GM21447 (cell line): ENCODE results near the gene ST6GALNAC4.
"Not testable (repeated sequence)": the region's sequence is repeated elsewhere in the genome, so short reads cannot be mapped to it uniquely, and the experiment has no call there.

ENCODE experiments used
- ATAC-seq: cut with Tn5 transposase; IDR thresholded peaks from one replicate; pipeline ENCODE4 v1.9.1; 2021; ENCODE audit not compliant: unreplicated experiment

The ST6GALNAC4 gene

DNA sequence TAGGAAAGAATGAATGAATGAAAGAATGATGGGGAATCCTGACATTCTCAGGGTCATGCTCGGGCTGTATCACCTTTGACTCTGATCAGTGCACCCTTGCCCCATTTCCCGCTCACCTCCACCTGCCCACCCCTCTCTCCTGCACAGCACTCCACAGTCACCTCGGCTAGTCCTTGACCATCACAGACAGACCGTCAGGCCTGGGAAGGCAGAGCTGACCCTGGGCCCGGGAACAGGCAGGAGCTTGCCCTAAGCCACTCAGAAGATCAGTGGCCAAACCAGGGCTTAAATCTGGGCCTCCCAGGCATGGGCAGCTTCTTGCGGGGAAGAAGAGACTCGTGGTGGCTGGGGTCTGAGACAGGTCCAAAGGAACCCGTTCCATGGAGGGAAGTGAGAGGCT lies 21.0 kb downstream of the ST6GALNAC4 start:
- no peak for ATAC-seq

DNA sequence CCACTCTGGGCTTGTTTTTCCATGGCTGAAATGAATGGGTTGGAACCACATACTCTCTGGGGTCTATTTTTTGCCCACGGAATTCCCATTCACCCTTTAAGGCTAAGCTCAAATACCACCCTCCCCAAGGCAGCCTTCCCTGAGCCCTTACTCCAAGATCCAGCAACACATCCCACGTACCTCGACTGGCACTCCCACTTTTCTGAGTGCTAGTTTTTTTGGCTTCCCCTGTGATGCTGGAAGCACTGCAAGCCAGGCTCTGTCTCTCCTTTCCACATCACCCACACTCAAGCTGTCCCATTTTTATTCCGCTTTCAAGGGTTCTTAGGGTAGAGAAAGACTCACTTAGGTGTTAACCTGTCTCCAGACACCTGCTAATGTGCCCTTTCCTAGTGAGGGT lies 23.4 kb downstream of the ST6GALNAC4 start:
- ATAC-seq, result no peak

DNA sequence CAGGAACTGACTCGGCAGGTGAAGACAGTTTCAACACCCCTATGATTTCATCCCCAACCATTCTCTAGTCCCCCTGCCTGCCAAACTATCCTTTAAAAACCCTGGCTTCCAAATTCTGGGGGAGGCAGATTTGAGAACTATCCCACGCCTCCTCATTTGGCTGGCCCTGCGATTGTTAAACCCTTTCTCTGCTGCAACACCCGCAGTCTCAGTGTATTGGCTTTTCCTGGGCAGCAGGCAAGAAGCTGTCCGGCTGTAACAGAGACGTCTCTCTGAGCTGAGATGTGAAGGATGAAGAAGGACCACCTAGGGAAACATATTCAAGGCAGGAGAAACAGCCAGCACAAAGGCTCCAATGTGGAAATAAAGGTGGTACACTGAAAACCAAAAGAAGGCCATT lies 24.0 kb downstream of the ST6GALNAC4 start:
- ATAC-seq, result no peak

DNA sequence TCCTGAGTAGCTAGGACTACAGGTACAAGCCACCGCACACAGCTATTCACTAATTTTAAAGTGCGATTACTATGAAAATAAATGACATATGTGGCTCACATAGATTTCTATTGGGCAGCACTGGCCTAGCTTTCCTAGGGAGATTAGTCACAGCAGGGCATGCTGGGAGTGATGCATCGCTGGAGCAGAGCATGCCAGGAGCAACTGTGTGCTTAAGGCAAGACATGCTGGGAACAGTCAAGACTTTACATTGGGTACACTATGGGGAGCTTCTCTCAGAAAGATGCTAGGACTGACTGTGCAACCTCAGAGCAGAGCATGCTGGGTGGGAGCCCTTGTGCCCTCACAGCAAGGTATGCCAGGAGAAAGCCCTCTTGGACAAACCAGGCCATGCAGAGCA lies 26.8 kb downstream of the ST6GALNAC4 start:
- no peak for ATAC-seq

DNA sequence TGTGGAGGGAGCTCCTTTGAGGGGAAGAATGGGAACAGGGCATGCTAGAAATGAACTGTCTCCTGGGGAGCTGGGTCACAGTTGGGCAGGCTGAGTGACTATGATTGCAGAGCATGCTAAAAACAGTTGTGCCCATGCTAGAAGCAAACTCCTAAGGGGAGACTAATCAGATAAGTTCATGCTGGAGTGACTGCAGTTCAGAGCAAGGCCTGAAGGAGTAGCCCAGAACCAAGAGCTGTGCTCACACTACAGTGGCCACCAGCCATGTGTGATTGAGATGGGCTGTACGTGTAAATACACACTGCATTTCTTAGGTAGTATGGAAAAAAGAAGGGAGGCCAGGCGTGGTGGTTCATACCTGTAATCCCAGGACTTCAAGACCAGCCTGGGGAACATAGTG lies 29.0 kb downstream of the ST6GALNAC4 start:
- ATAC-seq, result no peak

DNA sequence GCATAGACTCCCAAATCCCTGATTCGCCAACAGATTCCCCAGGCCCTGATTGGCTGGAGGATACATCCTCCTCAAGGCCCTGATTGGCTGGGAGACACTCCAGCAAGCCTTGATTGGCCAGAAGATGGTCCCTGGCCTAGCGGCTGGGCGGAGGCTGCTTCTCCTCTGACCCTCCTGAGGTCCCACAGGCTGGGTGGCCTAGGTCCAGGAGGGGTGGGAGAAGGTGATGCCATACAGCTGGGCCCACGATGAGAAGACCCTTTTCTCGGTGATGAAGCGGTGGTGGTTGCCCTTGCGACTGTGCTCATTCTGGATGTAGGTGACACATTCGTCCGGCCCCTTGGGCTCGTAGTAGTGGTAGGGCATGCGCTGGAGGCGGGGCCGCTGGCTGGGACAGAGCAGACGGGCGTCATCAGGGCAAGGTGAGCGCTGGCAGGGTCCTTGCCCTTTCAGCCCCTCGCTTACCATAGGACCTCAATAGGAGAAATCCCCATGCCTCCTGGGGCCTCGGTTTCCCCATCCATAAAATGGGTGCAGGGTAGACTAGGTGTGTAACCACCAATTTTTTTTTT lies 30.4 kb downstream of the ST6GALNAC4 start:
- no peak for ATAC-seq

DNA sequence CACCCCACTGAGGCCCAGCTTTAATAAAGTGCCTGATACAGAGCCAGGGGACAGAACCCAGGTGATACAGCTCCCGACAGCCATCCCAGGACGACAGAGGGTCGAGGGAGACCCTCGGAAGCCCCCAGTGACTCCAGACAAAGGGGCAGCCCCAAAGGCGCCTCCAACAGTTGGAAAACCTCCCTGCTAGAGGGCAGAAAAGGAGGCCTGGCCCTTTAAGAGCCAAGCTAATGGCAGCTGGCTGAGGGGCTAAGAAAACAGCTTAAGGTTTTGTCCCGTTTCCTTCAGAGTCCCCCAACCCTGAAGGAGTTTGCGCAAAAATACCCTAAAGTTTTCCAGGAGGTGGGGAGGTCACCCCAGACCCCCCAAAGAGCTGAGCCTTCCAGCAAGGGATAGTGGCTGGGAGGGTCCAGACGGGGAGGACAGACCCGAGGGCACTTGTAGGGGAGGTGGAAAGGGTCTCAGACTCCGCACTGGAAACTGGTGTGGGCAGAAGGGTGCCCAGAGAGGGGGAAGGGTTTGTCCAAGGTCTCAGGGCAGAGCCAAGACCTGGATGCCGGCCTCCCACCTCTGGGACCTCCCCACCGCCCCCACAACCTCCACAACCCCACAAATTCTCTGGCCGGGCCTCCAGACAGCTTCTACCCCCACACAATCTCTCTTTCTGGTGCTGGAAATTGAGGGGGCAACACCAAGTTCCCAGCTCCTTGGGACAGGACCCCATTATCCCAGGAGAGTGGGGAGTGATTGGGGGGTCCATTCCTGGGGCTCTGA lies 31.1 kb downstream of the ST6GALNAC4 start:
- no peak for ATAC-seq

DNA sequence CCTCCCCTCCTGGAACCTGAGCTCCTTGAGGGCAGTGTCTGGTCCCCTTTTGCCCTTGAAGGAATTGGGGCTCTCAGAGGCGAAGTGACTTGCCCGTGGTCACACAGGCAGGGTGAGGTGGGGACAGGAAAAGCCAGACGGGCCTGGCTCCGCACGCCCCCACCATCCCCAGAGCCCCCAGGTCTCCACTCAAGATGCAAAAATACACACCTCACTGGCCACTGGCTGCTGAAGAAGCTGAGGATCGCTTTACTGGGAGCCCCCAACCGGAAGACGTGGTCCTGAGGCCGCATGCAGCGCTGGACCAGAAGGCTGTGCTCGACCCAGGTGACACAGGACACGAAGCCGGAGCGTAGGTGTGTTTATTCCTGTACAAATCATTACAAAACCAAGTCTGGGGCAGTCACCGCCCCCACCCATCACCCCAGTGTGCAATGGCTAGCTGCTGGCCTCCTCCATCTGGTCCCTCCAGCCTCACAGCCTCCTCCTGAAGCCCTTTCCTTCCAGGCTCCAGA lies 31.8 kb downstream of the ST6GALNAC4 start:
- no peak for ATAC-seq

DNA sequence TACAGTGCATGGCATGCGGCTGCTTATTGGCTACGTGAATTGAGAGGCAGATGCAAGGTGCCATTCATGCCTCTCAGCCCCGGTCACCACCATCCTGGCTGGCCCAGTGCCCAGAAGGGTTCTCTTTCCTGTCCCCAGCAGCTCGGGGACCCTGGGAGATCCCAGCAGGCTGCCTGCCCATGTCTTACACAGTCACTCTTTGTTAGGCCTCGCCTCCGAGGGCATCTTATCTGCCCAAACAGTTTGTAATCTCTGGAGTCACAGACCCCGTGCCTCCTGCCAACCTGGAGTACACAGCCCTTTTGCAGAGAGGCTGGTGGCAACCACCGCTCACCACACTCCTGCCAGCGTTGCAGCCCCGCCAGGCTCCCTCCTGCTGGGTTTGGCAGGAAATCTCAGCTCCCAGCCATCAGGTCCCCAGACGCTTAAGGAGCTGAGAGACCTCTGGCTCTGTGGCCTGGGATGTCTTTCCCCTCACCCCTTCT lies 32.4 kb downstream of the ST6GALNAC4 start:
- ATAC-seq, result no peak

DNA sequence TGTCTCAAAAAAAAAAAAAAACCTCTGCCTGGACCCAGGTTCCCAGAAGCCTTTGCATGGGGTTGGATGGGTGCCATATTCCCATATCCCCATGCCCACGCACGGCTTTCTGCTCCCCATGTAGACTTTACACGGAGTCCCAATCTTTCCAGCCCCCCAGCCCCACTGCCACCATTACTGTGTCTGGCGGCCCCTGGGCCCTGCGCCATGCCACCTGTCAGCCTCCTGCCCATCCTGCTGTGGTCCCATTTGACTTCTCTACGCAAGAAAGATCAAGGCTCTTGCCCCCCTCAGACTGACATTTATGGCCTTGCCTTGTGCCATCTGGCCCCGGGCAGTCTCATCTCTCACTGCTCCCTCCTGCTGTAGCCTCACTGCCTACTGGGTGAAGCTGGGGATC lies 32.9 kb downstream of the ST6GALNAC4 start:
- no peak for ATAC-seq

DNA sequence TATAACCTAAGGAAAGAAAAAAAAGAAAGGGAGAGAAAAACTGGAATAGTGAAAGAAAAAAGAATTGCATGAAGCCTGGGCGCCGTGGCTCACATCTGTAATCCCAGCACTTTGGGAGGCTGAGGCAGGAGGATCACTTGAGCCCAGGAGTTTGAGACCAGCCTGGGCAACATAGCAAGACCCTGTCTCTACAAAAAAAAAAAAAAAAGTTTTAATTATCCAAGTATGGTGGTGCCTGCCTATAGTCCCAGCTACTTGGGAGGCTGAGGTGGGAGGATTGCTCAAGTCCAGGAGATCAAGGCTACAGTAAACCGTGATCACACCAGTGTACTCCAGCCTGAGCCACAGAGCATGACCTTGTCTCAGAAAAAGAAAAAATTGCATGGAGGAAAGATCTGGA lies 35.1 kb downstream of the ST6GALNAC4 start:
- not testable (repeated sequence) for ATAC-seq

DNA sequence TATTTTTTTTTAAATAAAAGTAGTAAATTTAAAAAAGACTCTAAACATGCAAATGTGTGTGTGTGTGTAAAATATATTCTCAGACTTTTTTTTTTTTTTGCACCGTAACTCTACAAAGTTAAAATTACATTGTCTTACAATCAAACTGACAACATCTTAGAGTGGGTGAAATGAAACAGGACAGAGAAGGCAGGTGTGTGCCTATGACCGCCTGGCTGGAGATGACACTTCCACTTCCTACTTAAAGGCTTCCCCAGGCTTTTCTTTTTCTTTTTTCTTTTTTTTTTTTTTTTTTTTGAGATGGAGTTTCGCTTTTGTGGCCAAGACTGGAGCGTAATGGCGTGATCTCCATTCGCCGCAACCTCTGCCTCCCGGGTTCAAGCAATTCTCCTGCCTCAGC lies 36.7 kb downstream of the ST6GALNAC4 start:
- no peak for ATAC-seq

DNA sequence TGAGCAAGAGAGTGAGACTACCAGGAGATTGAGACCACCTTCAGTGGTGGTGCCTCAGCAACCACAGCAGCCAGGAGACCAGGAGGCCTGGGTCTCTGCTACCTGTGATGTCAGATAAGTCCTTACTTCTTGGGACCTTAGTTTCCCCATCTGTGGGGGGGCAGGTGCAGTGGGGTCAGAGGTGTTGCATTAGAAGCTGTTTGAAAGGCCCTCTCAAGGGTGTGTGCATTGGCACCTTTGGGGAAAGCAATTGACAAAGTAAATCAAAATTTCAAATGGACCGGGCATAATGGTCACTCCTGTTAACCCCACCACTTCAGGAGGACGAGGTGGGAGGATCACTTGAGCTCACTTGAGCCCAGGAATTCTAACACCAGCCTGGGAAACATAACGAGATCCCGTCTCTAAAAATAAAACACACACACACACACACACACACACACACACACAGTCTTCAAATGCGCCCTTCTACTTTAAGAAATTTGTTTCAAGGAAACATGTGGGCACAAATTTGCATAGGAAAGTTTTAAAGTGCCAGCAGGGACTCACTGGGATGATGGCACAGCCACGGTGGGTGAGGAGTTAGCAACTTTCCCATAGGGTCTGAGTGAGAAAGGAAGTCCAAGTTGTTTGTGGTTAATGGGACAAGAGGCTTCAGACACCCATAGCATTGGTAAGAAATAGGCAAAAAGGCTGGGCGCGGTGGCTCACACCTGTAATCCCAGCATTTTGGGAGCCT lies 38.0 kb downstream of the ST6GALNAC4 start:
- no peak for ATAC-seq

DNA sequence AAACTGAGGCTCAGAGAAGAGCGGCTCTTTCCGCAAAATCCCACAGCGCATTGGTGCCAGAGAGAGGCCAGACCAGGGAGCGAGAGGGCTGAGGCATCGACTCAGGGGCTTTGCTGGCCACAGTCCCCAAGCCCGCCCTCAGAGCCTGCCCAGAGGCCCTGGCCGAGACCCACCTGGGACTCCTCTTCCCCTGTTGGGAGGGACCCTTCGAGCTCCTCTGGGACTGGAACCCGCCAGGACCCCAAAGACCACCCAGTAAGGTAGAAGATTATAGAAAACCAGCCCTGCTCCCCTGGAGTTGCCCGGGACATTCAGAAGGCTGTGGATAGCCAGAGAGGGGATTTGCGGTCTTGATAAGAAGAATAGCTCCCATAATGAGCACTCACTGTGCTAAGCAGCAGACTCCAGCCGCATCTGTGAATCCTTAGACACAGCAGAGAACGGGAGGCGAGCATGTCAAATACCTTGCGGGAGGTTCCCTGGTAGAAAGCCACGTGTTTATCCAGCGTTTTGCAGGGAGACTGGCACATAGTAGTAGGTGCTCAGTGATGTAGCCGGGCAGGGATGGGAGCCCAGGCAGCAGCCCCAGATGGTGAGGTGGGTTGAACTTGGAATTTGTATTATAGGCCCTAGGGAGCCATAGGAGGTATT lies 38.7 kb downstream of the ST6GALNAC4 start:
- no peak for ATAC-seq

DNA sequence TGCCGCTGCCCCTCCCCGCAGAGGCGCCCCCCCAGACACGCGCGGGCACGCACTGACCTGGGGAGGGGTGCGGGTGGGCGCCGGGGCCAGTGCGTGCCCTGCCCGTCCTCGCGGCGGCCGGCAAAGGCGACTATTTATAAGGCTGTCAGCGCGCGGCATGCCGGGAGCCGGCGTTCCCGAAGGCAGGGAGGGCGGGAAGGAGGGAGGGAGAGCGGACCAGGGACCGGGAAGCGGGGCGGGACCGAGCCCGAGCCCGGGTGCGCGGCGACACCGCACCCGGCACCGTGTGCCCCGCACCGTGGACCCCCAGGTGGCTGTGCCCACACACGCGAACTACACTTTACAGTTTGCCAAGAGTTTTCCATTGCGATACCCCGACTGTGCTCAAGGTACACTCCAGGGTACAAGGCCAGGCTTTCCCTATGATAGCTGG lies 39.3 kb downstream of the ST6GALNAC4 start, which contains the start of gene AK1:
TSS of gene AK1 (minus strand) at position 110 of the 433 bp plus-strand sequence. CDS start 3,058 bp downstream, outside the sequence.
- no peak for ATAC-seq

DNA sequence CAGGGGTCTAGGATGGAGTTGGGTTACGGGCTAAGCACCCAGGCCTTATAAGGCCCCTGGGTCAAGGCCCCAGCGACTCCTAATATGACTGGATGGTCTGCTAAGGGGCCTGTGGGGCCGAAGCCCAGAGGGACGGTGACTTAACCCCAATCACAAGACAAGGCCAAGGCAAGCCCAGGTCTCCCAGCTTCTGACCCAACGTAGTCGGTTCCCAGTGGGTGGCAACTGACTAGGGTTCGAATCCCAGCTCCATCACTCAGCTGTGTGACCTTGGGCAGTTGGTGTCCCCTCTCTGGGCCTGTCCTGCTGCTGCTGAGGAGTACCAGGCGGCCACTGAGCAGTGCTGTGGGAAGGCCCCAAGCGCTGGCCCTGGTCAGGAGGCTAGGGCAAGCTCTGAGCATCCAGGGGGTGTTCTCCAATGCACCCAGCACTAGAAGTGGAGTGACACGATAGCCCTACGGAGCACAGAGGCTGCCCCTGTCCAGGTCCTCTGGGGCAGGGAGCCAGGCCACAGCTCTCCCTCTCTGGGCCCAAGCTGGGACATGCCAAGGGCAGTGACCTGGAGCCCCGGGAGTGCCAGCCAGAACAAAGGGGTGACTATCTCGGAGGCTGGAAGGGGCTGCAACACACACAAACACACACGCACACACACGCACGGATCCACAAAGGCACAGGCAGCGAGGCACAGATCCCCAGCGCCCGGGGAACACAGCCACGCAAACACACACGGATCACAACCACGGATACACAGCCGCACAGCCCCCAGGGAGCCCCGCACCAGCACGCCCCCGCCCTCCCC lies 39.9 kb downstream of the ST6GALNAC4 start:
- ATAC-seq, result no peak

DNA sequence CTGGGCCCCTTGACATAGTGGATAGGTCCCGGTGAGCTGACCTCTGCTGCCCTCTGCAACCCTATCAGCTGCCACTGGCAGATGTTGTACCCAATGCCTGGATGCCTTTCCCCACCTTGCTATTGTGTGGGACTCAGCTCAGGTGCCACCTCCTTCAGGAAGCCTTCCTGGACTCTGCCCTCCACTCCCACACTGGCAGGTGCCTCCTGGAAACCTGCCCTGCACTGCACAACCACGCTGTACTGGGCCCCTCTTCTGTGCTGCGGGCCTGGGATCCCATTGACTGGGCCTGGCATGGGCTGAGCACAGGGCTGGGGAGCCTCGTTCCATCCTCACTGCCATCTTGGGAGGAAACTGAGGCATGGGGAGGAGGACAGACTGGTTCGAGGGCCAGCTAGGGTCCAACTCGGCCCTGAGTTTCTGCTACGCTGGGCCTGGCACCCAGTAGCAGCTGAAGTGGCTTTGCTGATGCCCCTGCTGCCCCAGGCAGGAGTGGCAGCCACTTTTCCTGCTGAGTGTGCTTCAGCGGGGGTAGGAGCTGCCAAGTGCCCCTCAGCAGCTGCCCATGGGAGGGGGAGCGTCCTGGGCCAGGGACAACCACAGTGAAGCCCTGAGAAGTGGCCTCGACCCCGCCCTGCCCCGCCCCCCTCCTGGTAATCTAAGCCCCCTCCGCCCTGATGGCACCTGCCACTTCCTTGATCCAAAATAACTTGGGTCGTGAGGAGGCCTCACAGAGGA lies 40.6 kb downstream of the ST6GALNAC4 start:
- ATAC-seq, result no peak

DNA sequence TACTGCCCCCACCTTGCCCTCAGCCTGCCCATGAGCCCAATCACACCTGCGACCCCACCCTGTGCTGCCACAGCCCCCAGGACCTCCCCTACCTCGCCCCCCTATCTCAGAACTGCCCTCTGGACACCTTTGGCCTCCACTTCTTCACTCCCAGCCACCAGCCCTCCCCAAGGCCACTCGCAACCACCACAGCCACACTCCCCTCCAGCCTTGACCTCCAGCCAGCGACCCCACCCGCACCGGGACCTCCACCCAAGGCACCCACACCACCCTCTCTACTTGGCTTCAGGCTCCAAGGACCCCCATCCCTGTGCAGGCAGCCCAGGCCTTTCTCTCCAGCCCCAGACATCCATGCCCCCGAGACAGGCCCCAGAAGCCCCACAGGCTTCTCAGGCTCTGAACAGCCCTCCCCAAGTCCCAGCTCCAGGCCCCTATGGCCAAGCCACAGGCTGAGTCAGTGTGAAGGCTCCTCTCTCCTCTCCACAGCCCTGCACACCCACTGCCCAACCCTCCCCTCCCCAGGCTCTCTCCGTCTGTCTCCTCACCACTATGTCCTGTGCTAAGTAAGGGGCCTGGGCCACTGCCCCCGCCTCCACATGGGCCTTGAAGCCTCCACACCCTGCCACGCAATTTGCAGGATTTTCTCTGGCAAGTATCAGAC lies 41.4 kb downstream of the ST6GALNAC4 start:
- ATAC-seq, result no peak
